Breast epithelium (tissue), 3 donors: Measurements from ENCODE around the gene WDR90.

ENCODE experiments used
- POLR2A ChIP-seq: fragments of 450-650 bp; IDR thresholded peaks from one replicate; pipeline ENCODE4 v1.6.1; 2016; ENCODE audit warnings: antibody characterized with exemption, mild to moderate bottlenecking, moderate library complexity
- TF ChIP-seq, protein P1 (sequence below), 3 donors: fragments of 450-650 bp; IDR thresholded peaks; one replicate each; pipeline ENCODE4 v1.5.1; 2016 to 2017; ENCODE audit warnings: antibody characterized with exemption in 3 of 3, mild to moderate bottlenecking in 3 of 3, moderate library complexity in 3 of 3

DNA sequence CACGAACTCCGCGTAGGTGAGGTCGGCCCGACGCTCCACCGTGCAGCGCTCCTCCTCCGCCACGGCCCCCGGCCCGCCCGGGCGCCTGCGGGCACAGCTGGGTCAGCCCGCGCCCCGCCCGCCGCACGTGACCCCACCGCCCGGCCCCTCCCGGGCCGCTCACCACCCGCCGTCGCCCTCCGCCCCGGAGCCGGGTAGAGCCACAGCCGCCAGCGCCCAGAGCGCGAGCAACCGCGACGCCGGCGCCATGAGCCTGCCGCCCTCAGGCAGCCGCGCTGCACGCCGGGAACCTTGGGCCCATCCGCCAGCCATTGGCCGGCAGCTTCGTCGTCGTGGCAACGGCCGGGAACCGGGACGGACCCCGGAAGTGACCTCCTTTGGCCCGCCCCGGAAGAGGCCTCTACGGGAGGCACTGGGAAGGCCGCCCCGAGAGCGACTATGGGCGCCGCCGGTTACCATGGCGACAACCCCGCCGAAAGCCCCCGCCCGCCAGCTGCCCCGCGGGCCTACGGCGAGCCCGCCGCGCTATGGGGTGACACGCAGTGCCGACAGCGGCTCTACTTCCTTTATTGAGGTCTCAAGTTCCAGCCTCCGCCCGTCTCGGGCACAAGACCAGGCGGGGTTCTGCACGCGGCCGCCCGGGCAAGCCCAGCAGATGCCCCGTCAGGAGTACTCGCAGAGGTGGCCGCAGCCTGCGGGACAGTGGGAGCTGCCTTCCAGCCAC lies 35.1 kb downstream of the WDR90 start, which contains the start of gene JMJD8:
- TF ChIP-seq, protein P1, sequence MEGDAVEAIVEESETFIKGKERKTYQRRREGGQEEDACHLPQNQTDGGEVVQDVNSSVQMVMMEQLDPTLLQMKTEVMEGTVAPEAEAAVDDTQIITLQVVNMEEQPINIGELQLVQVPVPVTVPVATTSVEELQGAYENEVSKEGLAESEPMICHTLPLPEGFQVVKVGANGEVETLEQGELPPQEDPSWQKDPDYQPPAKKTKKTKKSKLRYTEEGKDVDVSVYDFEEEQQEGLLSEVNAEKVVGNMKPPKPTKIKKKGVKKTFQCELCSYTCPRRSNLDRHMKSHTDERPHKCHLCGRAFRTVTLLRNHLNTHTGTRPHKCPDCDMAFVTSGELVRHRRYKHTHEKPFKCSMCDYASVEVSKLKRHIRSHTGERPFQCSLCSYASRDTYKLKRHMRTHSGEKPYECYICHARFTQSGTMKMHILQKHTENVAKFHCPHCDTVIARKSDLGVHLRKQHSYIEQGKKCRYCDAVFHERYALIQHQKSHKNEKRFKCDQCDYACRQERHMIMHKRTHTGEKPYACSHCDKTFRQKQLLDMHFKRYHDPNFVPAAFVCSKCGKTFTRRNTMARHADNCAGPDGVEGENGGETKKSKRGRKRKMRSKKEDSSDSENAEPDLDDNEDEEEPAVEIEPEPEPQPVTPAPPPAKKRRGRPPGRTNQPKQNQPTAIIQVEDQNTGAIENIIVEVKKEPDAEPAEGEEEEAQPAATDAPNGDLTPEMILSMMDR (IDR thresholded peaks at IDR 0.05) = no peak
- peak; percentile 38 for TF ChIP-seq POLR2A
